Daoy (cell line): ENCODE results near the gene DPH2. TPM values are rescaled to one million over a fixed set of nuclear protein-coding genes. Genes with fewer than 3 reads are reported as not detected.
A peak's percentile ranks its signal among the peaks of the same experiment; 100 is the strongest.

Source experiments
- DNase-seq: peaks from one replicate; pipeline ENCODE4 v3.0.0-alpha.2; 2015; ENCODE audit warnings: low read depth
- total RNA-seq: library from RNA; depleted of rRNA; stranded (reverse); fragments of >200 nt; shearing (Covaris generic); gene quantifications from 2 replicates; pipeline ENCODE4 v1.2.3, GENCODE V29; 2014

Gene DPH2
- total RNA-seq, 1 experiment from 2014 or later = 64.7 TPM

DNA sequence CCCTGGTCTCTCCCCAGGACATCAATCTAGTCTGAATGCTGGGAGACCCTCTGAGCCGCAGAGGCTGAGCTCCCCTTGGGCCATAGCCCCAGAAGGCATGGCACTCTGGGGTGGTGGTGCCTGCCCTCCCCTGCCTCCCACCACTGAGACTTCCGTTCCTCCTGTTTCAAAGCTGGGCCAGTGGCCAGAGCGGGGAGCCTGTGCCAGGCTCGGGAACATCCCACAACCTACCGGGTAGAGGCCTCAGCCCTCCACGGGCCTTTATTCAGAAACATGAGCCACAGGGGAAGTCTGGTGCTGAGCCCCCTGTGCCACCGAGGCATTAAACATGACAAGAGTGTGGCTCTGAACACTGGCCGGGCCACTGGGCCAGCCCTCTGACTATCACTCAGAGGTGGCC, 29.6 kb downstream of the DPH2 start:
- DNase-seq = no peak

DNA sequence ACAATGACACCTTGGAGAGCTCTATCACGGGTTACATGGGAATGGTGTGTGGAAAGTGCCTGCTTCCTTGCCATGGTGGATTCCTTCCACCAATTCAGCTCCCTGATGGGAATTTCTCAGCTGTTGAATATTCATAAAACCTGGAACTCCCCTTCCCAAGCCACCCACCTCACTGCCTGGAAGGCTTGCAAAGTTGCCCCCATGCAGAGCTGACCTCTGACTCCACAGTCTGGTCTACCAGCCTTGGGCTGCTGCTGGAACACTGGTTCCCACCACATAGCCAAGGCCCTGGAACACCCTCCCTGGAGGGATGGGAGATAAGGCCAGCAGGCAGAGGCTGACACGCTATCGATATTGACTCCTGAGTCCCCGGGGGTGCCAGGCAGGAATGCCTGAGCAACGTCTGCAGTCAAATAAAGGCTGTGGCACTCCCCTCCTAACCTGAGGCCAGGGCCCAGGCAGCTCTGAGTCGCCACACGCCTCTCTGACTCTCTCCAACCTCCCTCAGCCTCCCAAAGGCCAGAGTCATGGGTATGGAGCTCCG, 30.4 kb downstream of the DPH2 start:
- DNase-seq = no peak

DNA sequence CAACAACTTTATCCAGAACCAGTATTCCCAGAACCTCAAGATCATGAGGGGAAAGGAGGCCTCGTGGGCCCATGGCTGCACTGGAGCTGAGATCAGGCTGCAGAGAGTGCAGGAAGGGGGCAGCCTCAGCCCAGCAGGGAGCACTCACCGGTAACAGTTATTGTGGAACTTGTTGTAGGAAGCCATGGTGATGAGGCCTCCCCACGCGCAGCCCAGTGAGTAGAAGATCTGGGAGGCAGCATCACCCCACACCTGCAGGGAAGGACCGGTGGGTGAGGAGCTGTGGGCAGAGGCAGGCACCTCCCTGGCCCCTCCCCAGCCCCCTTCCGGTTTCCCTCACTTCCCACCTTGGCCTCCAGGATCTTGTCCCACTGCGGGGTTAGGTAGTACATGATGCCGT, 32.4 kb downstream of the DPH2 start:
- DNase-seq = no peak

DNA sequence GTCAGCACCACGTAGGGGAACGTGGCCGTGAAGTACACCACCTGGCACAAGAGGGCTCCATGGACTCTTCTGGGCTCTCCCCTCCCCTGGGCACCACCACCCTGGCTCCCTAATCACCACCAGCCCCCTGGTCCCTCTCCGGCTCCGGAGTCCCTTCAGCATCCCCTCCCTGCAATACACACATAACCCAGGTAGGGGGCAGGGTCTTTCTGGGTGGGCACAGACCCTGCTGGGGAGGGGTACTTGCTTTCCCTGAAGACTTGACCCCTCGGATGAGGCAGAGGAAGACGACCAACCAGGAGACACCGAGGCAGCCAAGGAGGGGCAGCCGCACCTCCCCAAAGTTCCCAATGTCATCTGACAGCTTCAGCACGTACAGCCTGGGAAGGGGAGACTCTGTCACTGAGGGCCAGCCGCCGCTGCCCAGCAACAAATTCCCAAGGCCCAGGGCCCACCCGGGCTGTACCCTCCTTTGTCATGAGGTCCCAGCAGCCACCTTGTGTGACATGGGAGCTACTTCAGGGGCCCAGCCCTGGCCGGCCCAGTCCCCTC, 32.9 kb downstream of the DPH2 start:
- DNase-seq = no peak

DNA sequence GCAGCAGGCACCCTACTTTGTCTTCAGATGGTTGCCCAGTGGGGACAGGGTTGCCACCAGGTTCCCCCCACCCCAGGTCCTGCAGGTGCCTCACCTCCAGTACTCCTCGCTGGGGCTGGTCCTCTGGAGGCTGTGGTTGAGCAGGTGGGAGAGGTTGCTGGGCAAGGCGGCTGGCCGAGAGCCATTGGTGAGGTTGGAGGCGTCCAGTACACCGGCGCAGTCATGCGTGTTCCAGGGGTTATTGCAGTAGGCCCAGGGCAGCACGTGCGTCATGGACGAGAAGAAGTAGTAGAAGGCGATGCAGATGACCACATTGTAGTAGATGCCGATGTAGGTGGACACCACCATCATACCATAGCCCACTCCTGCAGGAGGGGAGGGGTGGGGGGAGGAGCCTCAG, 38.4 kb downstream of the DPH2 start:
- no peak for DNase-seq

DNA sequence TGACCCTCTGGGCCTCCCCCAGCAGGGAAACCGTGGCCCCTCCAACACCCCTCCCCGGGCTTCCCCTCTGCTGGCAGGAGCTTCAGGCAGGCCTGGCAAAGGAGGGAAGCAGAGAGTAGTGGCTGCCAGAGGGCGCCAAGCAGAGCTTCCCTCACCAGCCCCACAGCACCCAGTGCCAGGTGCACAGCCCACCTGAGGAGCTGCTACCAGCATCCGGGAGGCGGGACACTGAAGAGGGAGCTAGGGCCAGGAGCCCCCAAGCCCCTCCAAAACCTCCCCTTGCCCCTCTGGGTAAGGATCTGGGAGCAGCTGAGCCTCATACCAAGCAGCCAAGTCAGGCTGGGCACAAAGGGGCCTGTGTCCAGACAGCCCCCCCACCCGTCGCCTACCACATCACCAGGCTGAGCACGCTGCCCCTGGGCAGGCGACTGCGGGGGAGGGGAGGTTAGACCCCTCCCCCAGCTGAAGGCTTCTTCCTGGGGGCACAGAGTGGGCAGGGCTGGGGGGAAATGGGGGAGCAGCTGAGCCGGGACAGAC, 41.2 kb downstream of the DPH2 start:
- no peak for DNase-seq

DNA sequence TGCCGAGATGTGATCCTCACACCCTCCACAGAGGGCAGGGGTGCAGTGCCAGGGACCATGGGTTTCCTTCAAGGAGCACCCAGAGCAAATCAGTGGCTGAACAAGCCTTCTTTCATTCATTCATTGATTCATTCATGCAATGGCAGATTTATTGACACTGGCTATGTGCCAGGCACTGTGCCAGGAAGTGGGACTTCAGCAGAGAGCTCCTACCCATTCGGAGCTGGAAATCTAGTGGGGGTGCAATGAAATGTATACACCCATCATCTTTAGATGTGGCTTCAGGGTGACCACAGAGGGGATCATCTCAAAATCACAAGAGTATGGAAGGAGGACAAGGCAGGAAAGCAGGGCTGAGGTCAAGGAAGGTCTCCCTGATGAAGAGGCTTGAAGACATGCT, 42.6 kb downstream of the DPH2 start:
- peak; percentile 33 for DNase-seq

DNA sequence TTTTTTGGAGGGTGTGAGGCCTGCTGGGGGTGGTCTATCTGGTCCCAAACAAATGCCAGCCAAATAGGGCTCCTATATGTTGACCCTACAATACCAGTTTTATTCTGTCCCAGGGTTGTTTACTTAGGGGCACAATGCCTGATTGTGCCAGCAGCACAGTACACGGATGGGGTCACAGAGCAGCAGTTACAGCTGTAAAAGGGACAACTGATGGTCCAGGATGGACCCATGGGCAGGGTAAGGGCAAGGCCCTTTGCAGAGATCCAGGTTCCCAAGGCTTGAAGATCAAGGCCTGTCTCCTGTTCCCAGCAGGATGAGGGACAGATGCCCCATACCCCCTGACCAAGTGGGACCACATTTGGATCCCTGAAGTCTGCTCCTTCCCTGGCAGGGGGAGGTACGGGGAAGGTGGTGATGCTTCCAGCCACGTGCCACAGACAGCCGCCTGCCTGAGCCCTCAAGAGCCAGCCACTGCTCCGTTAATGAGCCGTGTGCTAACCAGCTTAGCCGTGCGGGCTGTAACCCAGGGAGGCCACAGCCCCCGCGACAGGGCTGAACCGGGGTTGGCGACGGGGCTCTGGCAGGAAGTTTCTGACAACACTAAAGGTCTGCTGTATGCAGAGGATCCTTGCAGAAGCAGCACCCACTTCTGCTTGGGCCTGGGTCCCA, 43.3 kb downstream of the DPH2 start:
- no peak for DNase-seq

DNA sequence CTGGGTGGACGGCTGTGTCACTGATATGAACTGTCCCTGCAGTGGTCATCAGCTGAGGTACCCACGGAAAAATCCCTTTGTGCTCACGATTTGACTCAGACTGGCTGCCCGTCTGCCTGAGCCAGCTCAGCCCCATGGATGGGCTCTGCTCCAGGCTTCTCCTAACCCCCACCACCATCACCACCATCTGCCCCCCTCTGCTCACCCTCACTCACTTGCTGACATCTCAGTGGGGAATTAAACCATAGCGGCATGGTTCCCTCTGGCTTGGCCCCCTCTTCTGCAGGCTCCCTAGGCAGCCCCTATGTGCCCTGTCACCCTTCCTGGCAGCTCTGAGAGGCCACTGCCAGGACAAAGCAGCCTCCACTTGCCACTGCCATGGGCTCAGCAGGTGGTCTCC, 44.1 kb downstream of the DPH2 start:
- DNase-seq = no peak

DNA sequence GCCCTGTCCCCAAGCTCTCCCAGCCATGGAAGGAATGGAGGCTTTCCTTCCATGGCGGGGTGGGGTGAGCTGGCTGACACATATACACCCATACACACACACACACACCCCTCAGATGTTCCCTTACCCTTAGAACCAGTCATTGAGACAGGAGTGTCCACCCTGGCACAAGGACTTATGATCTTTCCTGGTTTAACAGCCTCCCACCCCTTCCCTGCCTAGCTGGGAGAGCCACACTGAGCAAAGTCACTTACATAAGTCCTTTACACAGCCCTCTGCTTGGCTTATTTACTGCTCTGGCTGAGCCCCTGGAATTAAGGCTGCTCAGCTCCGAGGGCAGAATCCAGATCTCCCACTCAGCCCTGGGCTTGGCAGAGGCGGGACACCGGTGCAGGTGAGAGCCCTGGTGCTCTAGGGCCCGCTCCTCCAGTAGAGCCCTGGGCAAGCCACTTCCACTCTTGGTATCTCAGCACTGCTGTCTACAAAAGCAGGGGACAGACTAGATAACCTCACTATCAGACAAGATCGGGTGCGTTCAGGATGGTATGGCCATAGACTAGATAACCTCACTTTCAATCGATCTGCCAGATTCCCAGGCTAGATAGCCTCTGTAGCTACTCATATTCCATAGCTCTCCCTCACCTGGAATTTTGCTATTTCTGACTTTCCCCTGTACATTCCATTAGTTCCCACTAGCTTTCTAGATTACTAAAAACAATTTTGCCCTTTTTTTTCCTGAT, 44.7 kb downstream of the DPH2 start:
- DNase-seq = no peak

DNA sequence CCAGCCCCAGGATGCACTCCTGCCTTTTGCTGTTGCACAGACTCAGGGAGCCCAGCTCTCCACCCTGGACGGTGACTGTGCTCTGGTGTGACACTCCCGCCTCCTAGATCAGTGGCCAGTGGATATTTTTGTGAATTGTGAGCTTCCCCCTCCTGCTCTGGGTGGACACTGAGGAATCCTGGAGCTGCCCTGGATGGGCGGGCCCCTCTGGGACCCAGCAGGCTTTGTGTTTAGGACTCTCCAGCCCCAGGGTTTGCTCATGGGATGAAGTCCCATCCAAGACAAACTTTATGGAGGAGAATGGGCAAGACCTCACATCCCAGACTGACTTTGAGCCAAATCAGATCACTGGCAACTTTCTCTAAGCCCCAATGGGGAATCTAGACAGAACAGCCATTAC, 45.4 kb downstream of the DPH2 start:
- no peak for DNase-seq

DNA sequence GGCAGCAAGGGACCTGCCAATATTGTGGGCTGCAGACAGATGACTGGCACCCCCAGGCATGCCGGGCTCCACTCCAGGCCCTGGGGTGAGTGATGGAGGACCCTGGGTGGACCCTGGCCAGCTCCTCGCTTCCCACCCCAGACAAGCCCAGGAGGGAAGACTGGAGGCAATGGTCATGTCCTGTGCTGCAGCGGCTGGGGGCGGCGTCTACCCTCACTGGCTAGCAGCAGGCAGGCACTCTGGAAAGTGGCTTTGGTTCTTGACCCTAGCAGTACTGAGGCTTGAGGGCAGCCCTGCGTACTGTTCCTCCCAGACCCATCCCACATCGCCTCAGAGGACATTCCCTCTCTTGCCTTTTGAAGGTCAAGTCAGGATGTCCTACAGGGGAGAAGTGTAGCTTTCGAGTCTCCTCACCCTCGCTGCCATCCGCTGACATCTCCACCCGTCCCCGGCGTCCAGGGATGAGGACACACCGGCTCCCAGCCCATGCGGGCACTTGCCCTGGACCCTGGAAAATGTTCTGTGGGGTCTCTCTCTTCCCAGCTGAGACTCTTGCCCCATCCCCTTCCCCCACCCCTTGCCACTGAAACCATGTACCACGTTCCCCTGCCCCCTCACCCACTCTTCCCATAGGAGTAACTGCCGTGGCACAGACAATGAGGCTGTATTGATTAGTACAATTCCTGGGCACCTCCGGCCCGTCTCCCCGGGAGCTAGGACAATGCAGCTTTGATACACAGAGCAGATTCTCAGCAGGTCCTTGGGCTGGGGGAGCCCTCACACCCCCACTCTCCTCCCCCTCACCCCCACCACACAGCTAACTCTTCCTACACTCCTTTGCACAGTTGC, 46.5 kb downstream of the DPH2 start:
- no peak for DNase-seq

DNA sequence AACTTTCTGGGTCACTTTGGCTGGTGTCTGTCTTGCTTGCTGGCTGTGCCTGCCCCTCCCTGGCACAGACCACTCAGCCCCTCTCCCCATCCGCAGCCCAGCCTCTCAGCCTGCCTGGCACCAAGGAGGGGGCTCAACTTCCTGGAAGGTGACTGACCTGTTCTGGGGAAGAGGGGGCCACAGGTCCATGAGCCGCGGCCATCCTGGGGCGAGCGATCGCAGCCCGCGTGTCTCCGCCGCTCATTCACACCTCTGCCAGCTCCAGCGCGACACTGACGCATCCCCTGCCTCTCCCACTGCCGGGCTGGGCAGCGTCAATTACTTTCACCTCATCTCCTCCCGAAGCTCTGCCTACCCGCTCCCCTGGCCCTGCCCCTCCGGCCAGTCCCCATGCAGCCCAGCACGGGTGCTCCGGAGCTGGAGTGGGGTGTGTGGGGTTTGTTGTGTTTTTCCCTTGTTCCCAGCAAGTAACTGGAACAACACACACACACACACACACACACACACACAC, 47.1 kb downstream of the DPH2 start:
- no peak for DNase-seq

DNA sequence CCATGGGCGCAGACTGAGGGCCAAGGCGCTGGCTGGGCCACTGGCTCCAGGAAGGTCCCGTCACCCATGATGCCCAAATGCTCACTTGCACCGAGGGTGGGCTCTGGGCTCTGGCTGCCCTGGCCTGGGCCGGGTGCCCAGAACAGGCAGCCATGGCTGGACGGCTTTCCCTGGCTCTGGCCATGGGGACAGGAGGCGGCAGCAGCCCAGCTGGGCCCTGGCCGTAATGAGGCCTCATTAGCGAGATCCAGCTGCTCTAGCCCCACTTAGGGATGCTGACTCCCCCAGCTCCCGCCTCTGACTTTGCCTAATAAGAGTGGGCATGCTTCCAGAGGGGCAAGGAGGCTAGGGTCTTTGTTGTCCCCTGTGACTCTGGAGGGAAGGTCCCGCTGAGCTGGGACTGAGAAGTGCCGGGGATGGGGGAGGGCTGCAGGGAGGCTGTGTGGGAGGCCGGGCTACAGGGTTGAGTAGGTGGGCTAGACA, 49.7 kb downstream of the DPH2 start:
- DNase-seq = no peak

DNA sequence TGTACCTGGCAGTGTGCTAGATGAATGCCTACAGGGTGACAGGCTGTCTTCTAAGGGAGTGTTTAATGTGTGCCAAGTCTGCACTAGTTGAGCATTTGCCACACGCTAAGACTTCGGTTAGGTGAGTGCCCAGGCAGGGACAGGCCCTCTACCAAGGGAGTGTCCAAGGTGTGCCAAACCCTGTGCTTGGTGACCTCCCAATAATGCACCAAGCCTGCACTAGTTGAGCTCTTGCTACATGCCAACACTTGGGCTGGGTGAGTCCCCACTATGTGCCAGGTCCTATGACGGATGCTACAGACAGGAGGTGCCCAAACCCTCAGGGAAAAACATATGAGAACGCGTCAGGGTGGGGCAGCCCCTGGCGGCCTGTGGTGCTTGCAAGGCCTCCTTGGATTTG, 50.7 kb downstream of the DPH2 start:
- DNase-seq = no peak

DNA sequence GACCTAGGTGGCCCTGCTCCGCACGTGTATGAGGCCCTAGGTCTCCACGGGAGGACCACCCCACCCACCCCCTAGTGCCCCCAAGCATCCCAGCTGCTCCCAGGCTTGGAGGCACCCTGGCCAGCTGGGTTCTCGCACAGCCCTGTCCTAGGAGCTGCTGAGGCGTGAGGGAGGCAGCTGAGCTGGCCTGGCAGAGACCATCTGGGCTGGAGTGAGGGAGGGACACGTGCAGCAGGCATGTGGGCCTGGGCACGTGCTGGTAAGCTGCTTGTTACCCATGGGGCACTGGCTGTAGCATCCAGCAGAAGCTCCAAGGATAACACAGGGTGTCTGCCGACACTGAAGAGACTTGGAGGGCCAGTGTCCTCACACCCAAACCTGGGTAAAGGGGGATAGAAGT, 51.3 kb downstream of the DPH2 start:
- no peak for DNase-seq

DNA sequence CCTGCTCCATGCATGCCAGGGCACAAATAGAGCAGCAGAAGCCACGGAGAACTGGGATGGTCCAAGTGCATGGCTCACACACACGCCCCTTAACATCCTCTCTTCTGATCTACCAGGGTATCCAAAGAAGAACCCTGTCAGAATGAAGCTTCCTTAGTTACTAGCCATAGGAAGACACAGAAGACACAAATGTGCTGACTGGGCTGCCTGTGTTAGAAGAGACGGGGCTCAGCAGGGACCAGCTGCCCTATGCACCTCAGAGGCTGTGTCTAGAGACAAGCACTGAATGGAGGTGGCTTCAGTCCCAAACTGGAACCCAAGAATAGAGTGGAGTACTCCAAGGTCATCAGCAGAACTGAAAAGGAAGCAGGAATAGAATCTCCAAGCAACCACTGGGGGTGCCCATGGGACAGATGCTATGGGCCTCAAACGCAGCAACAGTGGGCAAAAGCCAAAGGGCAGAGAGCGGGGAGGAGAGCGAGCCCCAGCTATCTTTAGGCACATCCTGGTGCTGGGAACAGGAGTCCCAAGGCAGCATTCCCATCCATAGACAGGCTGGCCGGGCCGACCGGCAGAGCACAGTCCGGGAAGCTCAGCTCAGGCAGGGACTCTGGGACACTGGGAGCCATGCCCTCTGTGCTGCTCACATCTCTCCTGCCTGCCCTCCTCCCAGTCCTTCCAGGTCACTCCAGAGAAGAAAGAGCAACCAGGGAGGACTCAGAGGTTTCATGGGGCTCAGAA, 51.9 kb downstream of the DPH2 start:
- no peak for DNase-seq
